Panc1 (cell line): ENCODE results near the gene C11orf52. TPM values are rescaled to one million over a fixed set of nuclear protein-coding genes. Genes with fewer than 3 reads are reported as not detected.

ENCODE experiments used
- ATAC-seq: fragments of 200-7000 bp; cut with Tn5 transposase; 2 replicates; pipeline ENCODE4 v1.9.1; 2020; ENCODE audit warnings: mild to moderate bottlenecking, moderate library complexity
- BruUV-seq: library from RNA; stranded (reverse); fragments of 400-500 nt; replicated peaks from 2 replicates; lab custom pipeline; 2021; lab: Mats Ljungman, UMichigan
- CTCF ChIA-PET: fragments of 300-600 bp; sonication (Branson Sonifier 250); formaldehyde crosslinking; loops from one replicate; lab custom pipeline; 2022; ENCODE audit warnings: antibody characterized with exemption; lab: Charles Lee
- POLR2A ChIA-PET: fragments of 300-600 bp; sonication (Branson Sonifier 250); formaldehyde crosslinking; loops from one replicate; lab custom pipeline; 2022; ENCODE audit warnings: antibody characterized with exemption; lab: Charles Lee
- DNase-seq: peaks from one replicate; pipeline ENCODE4 v3.0.0-alpha.2; 2010; ENCODE audit warnings: low read depth, low spot score
- H3K27ac ChIP-seq: 2 replicates; pipeline ENCODE4 v1.5.1; 2011; ENCODE audit warnings: mild to moderate bottlenecking, low read length, inconsistent platforms
- H3K27me3 ChIP-seq: fragments of 200-500 bp; sonication (Bioruptor generic); 2 replicates; pipeline ENCODE4 v1.6.0; 2014; ENCODE audit warnings: low read length, inconsistent platforms; ENCODE audit not compliant: control insufficient read depth, insufficient read depth
- H3K36me3 ChIP-seq: fragments of 200-500 bp; sonication (Bioruptor generic); 2 replicates; pipeline ENCODE4 v1.5.1; 2014; ENCODE audit warnings: inconsistent platforms, mild to moderate bottlenecking, low read length, moderate library complexity; ENCODE audit not compliant: control insufficient read depth, insufficient read depth
- H3K4me1 ChIP-seq: 2 replicates; pipeline ENCODE4 v1.5.1; 2011; ENCODE audit warnings: inconsistent platforms, mild to moderate bottlenecking, low read length, moderate library complexity; ENCODE audit not compliant: control insufficient read depth, insufficient read depth
- H3K4me3 ChIP-seq, 2 experiments: 2 replicates each; pipeline ENCODE4 v1.5.1; 2011 to 2012; ENCODE audit warnings: low read depth in 2 of 2, low read length in 2 of 2, mild to moderate bottlenecking in 2 of 2, inconsistent platforms in 1 of 2, moderate library complexity in 1 of 2
- H3K9me3 ChIP-seq: fragments of 200-500 bp; sonication (Bioruptor generic); 2 replicates; pipeline ENCODE4 v1.5.1; 2014; ENCODE audit warnings: low read depth, mild to moderate bottlenecking, inconsistent platforms, low read length, moderate library complexity; ENCODE audit not compliant: control insufficient read depth, insufficient read depth
- POLR2AphosphoS5 ChIP-seq: IDR thresholded peaks from 2 replicates; pipeline ENCODE4 v1.6.1; 2012; ENCODE audit warnings: mild to moderate bottlenecking, low read depth, low read length, moderate library complexity
- REST ChIP-seq, 2 experiments: IDR thresholded peaks; 2 replicates each; pipeline ENCODE4 v1.6.1; 2011 to 2012; ENCODE audit warnings: low read depth in 2 of 2, control low read depth in 1 of 2, low read length in 1 of 2, mild to moderate bottlenecking in 1 of 2, moderate library complexity in 1 of 2; ENCODE audit not compliant: insufficient read depth in 1 of 2
- SIN3A ChIP-seq: IDR thresholded peaks from 2 replicates; pipeline ENCODE4 v1.6.1; 2012; ENCODE audit warnings: low read depth, mild to moderate bottlenecking, low read length, moderate library complexity, borderline replicate concordance; ENCODE audit not compliant: insufficient read depth
- TCF7L2 ChIP-seq: IDR thresholded peaks from 2 replicates; pipeline ENCODE4 v1.6.1; 2011; ENCODE audit warnings: mild to moderate bottlenecking, low read depth, low read length, inconsistent platforms
- in situ Hi-C: cut with HindIII; loops from 2 replicates; pipeline ENCODE4 v1.10.0; 2016; ENCODE audit warnings: low sequenced_read_pairs, low pct_unique_long_range_greater_than_20kb
- intact Hi-C: fragments of 100-400 bp; cut with micrococcal nuclease; formaldehyde crosslinking; loops from one replicate; pipeline ENCODE4 v1.10.0; 2022; ENCODE audit not compliant: unreplicated experiment
- total RNA-seq: library from RNA; stranded (reverse); gene quantifications from one replicate; pipeline ENCODE4 v1.2.1, GENCODE V29; 2021; ENCODE audit not compliant: unreplicated experiment
- TF ChIP-seq, protein P1 (sequence below): fragments of 450-650 bp; IDR thresholded peaks from 2 replicates; pipeline ENCODE4 v1.5.1; 2017; ENCODE audit warnings: mild to moderate bottlenecking

Gene C11orf52
- total RNA-seq, 1 experiment from 2014 or later = not detected

- POLR2A ChIA-PET = interaction anchor here (0.6 kb wide), 2 partner anchors 23 to 51 kb away, joined by 6 to 8 read pairs; no protein-coding TSS in a partner anchor
- intact Hi-C loops (no loop called here), in situ Hi-C loops (no loop called here)
- Histone ChIP-seq H3K36me3 (no peaks in the 10 kb centered on the region), H3K4me3 (peak overlapping the region in 1 of 2 experiments; percentile 6; a peak in 3 of 4 replicates), H3K27me3 (no peaks in the 10 kb centered on the region), H3K9me3 (no peaks in the 10 kb centered on the region), H3K4me1 (peaks cover 22% of the 10 kb centered on the region), H3K27ac (peak overlapping the region; percentile 30)
- ATAC-seq (0 out of 2 replicates have a peak, but pooled peaks have one; percentile 7), DNase-seq (no peak)
- BruUV-seq = no TSS peak
- TF ChIP-seq POLR2AphosphoS5 = no peak
- TF ChIP-seq, protein P1, sequence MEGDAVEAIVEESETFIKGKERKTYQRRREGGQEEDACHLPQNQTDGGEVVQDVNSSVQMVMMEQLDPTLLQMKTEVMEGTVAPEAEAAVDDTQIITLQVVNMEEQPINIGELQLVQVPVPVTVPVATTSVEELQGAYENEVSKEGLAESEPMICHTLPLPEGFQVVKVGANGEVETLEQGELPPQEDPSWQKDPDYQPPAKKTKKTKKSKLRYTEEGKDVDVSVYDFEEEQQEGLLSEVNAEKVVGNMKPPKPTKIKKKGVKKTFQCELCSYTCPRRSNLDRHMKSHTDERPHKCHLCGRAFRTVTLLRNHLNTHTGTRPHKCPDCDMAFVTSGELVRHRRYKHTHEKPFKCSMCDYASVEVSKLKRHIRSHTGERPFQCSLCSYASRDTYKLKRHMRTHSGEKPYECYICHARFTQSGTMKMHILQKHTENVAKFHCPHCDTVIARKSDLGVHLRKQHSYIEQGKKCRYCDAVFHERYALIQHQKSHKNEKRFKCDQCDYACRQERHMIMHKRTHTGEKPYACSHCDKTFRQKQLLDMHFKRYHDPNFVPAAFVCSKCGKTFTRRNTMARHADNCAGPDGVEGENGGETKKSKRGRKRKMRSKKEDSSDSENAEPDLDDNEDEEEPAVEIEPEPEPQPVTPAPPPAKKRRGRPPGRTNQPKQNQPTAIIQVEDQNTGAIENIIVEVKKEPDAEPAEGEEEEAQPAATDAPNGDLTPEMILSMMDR = no peak
- TF ChIP-seq TCF7L2 = no peak
- TF ChIP-seq SIN3A = no peak
- no peak for TF ChIP-seq REST (IDR thresholded peaks at IDR 0.05; ENCODE audit: insufficient read depth in 1 of 2, low read depth in 2 of 2, low read length in 1 of 2)
- CTCF ChIA-PET = interaction anchor here (2.2 kb wide), 1 partner anchor 43 kb away, joined by 12 read pairs; no protein-coding TSS in a partner anchor
These were observed 20.0 kb downstream of the C11orf52 start for GRCh38 chr11:111938687-111939160.

DNA sequence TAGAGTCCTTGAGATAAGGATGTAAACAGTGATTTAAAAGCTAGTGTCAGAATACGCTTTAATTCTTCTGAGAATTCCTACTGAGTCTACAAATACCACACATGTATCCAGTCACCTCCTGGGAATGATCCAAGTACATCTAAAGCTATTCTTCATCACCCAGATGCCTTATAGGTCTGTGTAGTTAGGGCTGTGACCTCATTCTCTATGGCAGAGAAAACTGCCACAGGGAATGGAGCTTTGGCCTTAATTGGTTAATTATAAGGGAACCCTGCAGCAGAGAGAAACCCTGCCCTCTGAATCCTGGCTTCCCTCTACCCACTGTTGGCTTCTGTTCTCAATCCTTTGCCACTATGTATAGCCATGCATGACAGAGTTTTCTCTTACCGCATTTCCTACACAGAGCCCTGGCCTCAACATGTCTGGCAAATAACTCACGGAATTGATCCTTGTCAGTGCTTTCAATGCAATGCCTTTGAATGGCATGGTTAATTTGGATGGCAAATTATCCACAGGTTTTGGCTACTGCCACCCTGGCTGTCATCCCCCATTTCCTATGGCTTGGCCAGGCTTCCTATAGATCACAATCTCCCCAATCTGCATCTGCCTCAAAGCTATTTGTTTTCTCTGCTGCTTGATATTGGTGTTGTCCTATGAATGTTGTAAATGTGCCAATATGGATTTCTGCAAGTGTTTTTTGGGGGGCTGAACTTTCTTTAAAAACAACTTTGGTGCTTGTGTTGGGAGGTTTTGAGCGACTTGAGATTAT is 21.3 kb downstream of the C11orf52 start:
- Histone ChIP-seq H3K27ac (no peak overlapping the region), H3K9me3 (no peaks in the 10 kb centered on the region), H3K4me3 (no peak overlapping the region), H3K36me3 (no peaks in the 10 kb centered on the region), H3K27me3 (no peaks in the 10 kb centered on the region), H3K4me1 (peaks cover 22% of the 10 kb centered on the region)
- TSS peak; percentile 60 for BruUV-seq
- POLR2A ChIA-PET = no interaction called here
- in situ Hi-C loops (no loop called here), intact Hi-C loops (no loop called here)
- ATAC-seq (no peak), DNase-seq (no peak)
- CTCF ChIA-PET = no interaction called here
- TF ChIP-seq SIN3A = no peak
- no peak for TF ChIP-seq POLR2AphosphoS5
- no peak for TF ChIP-seq TCF7L2
- TF ChIP-seq REST (IDR thresholded peaks at IDR 0.05; ENCODE audit: insufficient read depth in 1 of 2, low read depth in 2 of 2, low read length in 1 of 2) = no peak
- TF ChIP-seq, protein P1 = no peak
